Measurements from ENCODE around the gene PSMB7.

- no peak for TF ChIP-seq ZNF701 (tag by site-specific recombination; IDR thresholded peaks at IDR 0.05)
- no peak for TF ChIP-seq CTCF (tag by site-specific recombination; IDR thresholded peaks at IDR 0.05)
- no peak for TF ChIP-seq KLF16 (tag by site-specific recombination; IDR thresholded peaks at IDR 0.05)
- no peak for TF ChIP-seq ZNF501 (tag by site-specific recombination; IDR thresholded peaks at IDR 0.05)
- TF ChIP-seq ZFP69B (tag by site-specific recombination; IDR thresholded peaks at IDR 0.05) = no peak
- no peak for TF ChIP-seq ZNF311 (tag by site-specific recombination; IDR thresholded peaks at IDR 0.05; ENCODE audit: borderline replicate concordance)
- no peak for TF ChIP-seq ZNF530 (tag by site-specific recombination; IDR thresholded peaks at IDR 0.05; ENCODE audit: low read depth)
- no peak for TF ChIP-seq ZNF76 (tag by site-specific recombination; IDR thresholded peaks at IDR 0.05; ENCODE audit: borderline replicate concordance, low read depth)
- no peak for TF ChIP-seq ZNF629 (tag by site-specific recombination; IDR thresholded peaks at IDR 0.05)
- TF ChIP-seq MEIS1 (CRISPR knock-in tag; IDR thresholded peaks at IDR 0.05; ENCODE audit: borderline replicate concordance) = no peak
- TF ChIP-seq ZBTB17 (tag by site-specific recombination; IDR thresholded peaks at IDR 0.05) = no peak
- no peak for TF ChIP-seq ZNF324 (tag by site-specific recombination; IDR thresholded peaks at IDR 0.05)
- no peak for TF ChIP-seq PATZ1 (tag by site-specific recombination; IDR thresholded peaks at IDR 0.05)
Measured at GRCh38 chr9:124332361-124333202, 82.7 kb downstream of the PSMB7 start.

All from HEK293 (cell line).